NCI-H2171 (cell line): ENCODE measurements around the gene PLN.

Experiments used
- DNase-seq: peaks from one replicate; lab custom pipeline; 2025; lab: John Stamatoyannopoulos, UW

Gene PLN

DNA sequence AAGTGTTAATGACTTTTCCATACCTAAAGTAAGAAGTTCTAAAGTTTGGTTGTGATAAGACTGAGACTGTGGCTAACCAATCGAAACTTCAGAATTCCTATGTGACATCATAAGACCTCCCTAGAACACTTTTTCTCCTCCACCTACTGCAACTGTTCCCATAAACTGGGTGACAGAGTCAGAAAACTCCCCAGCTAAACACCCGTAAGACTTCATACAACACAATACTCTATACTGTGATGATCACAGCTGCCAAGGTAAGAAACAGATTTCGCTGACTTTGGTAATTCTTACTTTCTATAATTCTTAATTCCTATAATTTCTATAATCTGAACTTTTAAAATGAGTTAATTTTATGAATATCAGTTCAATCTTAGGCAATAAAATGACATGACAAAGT, at the start of gene PLN:
TSS of gene PLN (plus strand) at position 161 of the 400 bp plus-strand sequence. CDS start 10,626 bp downstream, outside the sequence.
- no peak for DNase-seq

GRCh38 chr6:118500130-118501015, 47.7 kb upstream of the PLN start:
- no peak for DNase-seq

GRCh38 chr6:118501099-118501498, 47.0 kb upstream of the PLN start:
- DNase-seq, result no peak

GRCh38 chr6:118501765-118502164, 46.3 kb upstream of the PLN start:
- no peak for DNase-seq

GRCh38 chr6:118502169-118502568, 45.9 kb upstream of the PLN start:
- peak; percentile 7 for DNase-seq

GRCh38 chr6:118504611-118505010, 43.5 kb upstream of the PLN start:
- no peak for DNase-seq

DNA sequence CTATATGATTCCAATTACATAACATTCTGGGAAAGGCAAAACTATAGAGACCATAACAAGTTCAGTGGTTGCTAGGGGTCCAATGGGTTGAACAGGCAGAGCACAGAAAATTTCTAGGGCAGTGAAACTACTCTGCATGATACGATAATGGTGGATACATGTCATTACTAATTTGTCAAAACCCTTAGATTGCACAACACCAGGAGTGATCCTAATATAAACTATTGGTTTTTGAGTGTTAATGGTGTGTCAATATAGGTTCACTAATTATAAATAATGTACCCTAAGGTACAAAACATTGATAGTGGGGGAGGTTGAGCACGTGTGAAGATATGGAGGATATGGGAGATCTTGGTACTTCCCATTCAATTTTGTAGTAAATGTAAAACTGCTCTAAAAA, 42.4 kb upstream of the PLN start:
- no peak for DNase-seq

DNA sequence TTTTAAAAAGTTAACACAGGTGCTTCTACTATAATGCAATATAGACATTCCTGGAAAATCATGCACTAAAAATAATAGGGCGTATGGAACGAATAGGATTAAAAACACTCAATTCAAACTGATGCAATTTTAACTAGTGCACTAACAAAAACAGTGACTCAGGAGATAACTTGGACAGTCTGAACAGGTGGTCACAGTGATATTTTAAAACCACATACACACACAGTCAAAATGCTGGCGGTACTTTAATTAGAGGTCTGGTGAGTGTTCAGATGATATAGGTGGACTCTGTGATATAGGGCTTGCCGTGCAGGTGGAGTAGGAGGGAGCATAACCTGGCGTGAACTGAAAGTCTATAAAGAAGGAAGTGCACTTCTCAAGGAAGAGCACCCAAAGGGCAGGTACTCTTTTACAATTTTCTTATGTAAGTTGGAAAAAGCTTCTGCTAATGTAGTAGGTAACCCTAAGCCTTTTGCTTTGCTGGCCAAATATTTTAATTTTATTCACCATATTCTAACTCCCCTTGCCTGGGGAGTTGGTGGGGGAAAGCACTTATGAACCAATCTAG, 41.9 kb upstream of the PLN start:
- DNase-seq, result no peak

DNA sequence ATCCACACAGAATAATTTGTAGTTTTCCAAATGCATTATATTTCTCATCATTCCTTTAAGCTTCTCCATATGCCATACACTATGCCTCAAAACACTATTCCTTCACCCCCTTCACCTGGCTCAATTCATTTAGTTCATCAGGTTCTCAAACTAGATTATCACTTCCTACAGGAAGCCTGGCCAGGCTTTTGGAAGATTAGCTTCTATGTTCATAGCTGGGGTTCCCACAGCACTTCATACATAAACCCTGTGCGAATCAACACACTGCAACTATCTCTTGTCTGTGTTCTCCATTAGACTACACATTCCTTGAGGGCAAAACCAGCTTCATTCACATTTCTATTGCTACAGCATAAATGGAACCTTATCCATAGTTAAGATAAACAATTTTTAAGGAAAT, 40.5 kb upstream of the PLN start:
- no peak for DNase-seq

GRCh38 chr6:118509009-118509617, 39.0 kb upstream of the PLN start:
- peak; percentile 16 for DNase-seq

DNA sequence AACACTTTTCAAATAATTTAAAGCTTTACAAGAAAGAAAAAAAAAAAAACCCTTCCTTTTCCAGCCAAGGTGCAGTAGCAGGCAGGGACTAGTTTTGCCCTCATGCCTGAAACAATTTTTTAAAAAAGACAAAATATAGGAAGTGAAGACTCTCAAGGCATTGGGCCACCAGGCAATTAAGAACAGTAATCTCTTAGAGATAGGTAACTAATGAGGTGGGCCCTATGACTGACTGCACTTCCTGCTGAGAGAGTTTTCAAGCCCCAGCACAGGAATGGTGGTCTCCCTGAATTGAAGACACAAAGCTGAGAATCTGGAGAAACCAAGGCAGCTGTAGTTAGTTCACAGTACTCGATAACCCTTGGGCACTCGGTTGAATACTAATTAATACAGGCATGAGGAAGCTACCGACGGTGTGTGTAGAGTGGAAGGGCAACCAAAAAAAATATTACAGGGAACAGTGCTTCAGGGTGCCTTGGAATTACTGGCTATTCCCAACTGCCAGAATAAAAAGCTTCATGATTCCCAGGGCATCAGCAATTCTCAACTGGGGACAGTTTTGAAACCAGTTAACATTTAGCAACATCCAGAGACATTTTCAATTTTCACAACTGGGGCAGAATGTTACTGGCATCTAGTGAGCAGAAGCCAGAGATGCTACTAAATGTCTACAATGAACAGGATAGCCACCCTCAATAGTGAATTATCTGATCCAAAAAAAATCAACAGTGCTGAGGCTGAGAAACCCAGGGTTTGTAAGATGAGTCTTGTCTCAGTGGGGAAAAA, 36.0 kb upstream of the PLN start:
- no peak for DNase-seq

DNA sequence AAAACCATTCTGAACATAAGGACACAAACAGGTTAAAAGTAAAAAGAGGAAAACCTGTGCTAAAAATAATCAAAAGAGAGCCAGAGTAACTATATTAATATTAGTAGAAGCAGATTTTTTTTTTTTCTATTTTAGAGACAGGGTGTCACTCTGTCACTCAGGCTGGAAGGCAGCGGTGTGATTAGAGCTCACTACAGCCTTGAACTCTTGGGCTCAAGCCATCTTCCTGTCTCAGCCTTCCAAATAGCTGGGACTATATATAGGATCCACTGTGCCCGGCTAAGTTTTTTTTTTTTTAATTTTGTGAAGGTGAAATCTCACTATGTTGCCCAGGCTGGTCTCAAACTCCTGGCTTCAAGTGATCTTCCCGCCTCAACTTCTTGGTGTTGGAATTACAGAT, 33.4 kb upstream of the PLN start:
- no peak for DNase-seq

DNA sequence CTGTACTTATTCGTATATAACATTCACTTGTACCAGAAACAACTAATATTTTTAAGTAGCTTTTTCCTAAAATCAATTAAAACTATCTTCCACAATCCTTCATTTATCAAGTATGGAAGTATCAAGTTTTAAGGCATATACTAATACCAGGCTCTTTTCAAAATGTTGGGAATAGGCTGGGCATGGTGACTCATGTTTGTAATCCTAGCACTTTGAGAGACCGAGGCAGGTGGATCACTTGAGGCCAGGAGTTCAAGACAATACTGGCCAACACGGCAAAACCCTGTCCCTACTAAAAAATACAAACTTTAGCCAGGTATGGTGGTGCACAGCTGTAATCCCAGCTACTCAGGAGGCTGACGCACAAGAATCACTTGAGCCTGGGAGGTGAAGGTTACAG, 25.7 kb upstream of the PLN start:
- no peak for DNase-seq

DNA sequence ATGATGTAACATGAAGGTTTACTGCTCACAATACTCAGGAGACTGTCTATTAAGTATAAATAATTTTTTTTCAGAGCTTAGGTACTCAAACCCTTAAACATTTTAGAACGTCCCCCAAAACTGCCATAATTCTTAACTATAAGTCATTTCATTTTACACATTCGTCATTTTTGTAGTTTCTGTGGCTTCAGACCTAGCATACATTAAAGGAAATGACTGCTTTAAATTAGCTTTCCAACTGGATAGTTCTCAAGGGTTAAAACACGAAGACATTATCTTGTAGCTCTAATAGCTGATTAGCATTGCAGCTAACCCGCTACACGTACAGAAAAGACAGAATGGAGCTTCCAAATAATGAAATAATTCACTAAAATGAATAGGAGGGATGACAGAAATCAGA, 24.9 kb upstream of the PLN start:
- no peak for DNase-seq

- no peak for DNase-seq
Measured at GRCh38 chr6:118524686-118525085, 23.4 kb upstream of the PLN start.

- no peak for DNase-seq
Measured at GRCh38 chr6:118525913-118526780, 21.9 kb upstream of the PLN start.

GRCh38 chr6:118528129-118528528, 20.0 kb upstream of the PLN start:
- DNase-seq, result no peak

DNA sequence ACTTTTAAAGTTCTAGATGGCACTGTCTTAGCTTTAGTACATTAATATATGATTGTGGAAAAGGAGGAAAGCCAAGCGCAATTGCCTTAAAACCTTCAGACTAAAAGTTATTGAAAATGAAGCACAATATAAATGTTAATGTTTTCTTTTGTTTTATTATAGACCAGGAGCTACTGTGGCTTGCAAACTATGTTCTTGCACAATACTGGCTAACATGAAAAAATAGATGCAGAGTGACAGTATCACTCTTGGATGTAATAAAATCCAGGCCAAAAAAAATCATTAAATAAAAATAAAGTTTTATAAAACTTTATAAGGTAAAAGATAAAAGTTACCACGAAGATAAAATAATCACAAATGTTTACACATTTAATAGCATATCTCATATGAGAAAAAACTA, 18.3 kb upstream of the PLN start:
- no peak for DNase-seq

- DNase-seq, result no peak
Measured at GRCh38 chr6:118530942-118531341, 17.2 kb upstream of the PLN start.

- DNase-seq, result no peak
Measured at GRCh38 chr6:118535176-118535844, 12.8 kb upstream of the PLN start.

- no peak for DNase-seq
Measured at GRCh38 chr6:118536478-118536877, 11.6 kb upstream of the PLN start.
